Adrenal gland (tissue), 5 donors: Measurements from ENCODE around the gene ZNF101.

Experiments
- POLR2A ChIP-seq, 2 donors: fragments of 450-650 bp; IDR thresholded peaks; one replicate each; pipeline ENCODE4 v1.6.1; 2017; ENCODE audit warnings: antibody characterized with exemption in 2 of 2, mild to moderate bottlenecking in 2 of 2, moderate library complexity in 1 of 2
- TF ChIP-seq, protein P1 (sequence below), 6 experiments: fragments of 450-650 bp in 4 of 6; fragments of 200-600 bp in 2 of 6; sonication (generic) in 1 of 6; IDR thresholded peaks; 1 replicate in 5 of 6; 2 replicates in 1 of 6; pipeline versions ENCODE4 v1.5.1 to v1.8.0; 2016 to 2021; ENCODE audit warnings: antibody characterized with exemption in 6 of 6, mild to moderate bottlenecking in 2 of 6, moderate library complexity in 1 of 6
- donor health status: DM: no; HTN: no; CAD: no.

GRCh38 chr19:19711306-19711933, 42.8 kb downstream of the ZNF101 start:
- TF ChIP-seq, protein P1, sequence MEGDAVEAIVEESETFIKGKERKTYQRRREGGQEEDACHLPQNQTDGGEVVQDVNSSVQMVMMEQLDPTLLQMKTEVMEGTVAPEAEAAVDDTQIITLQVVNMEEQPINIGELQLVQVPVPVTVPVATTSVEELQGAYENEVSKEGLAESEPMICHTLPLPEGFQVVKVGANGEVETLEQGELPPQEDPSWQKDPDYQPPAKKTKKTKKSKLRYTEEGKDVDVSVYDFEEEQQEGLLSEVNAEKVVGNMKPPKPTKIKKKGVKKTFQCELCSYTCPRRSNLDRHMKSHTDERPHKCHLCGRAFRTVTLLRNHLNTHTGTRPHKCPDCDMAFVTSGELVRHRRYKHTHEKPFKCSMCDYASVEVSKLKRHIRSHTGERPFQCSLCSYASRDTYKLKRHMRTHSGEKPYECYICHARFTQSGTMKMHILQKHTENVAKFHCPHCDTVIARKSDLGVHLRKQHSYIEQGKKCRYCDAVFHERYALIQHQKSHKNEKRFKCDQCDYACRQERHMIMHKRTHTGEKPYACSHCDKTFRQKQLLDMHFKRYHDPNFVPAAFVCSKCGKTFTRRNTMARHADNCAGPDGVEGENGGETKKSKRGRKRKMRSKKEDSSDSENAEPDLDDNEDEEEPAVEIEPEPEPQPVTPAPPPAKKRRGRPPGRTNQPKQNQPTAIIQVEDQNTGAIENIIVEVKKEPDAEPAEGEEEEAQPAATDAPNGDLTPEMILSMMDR (IDR thresholded peaks at IDR 0.05) = no peak
- no peak for TF ChIP-seq POLR2A (IDR thresholded peaks at IDR 0.05)
